ENCODE results near the gene WDR4.

DNA sequence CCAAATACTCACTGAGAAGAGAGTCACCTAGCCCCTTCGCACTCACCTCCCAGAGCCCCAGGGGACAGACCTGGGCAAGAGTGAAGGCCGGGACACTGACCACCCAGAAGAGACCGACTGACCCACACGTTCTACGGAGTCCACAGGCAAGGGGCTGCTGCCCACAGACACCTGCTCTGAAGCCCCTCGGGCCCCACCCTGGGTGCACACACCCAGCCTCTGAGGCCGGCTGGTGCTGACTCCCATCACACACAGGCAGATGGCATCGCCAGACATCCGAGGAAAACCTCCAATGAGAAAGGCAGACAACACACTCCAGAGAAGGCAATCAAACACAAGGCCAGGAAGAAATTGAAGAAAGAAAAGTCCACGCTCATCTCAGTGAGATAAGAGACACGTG, 22.1 kb downstream of the WDR4 start:
- no peak for TF ChIP-seq ZNF384 (IDR thresholded peaks at IDR 0.05)
- no peak for TF ChIP-seq FOXA1 (IDR thresholded peaks at IDR 0.05)
- TF ChIP-seq SP1 (IDR thresholded peaks at IDR 0.05): no peak
- no peak for TF ChIP-seq SUZ12 (IDR thresholded peaks at IDR 0.05)

Measured in HEK293T (cell line).